CD4-positive, CD25-positive, alpha-beta regulatory T cell (primary cell): ENCODE measurements around the gene COL5A1. TPM values are rescaled to one million over a fixed set of nuclear protein-coding genes. Genes with fewer than 3 reads are reported as not detected.

Experiments used
- ATAC-seq, 2 donors: fragments of 150-1000 bp; cut with Tn5 transposase; one replicate each; pipeline ENCODE4 v1.10.0; 2021; ENCODE audit warnings: low read depth in 2 of 2, moderate number of reproducible peaks in 2 of 2, moderate library complexity in 1 of 2
- DNase-seq, 3 donors: peaks; one replicate each; pipeline versions ENCODE4 v3.0.0 to v3.0.0-alpha.2; 2012 to 2022; ENCODE audit warnings: mixed read lengths in 1 of 3
- H3K27ac ChIP-seq: one replicate; pipeline ENCODE4 v1.7.0; 2013; ENCODE audit warnings: mild to moderate bottlenecking, low read length; ENCODE audit not compliant: insufficient read depth, poor library complexity, severe bottlenecking
- H3K27me3 ChIP-seq: one replicate; pipeline ENCODE4 v1.7.0; 2013; ENCODE audit warnings: low read length; ENCODE audit not compliant: control insufficient read depth, insufficient read depth
- H3K36me3 ChIP-seq: one replicate; pipeline ENCODE4 v1.7.0; 2013; ENCODE audit warnings: mild to moderate bottlenecking, low read length, moderate library complexity; ENCODE audit not compliant: control insufficient read depth, insufficient read depth
- H3K4me1 ChIP-seq: 2 replicates; pipeline ENCODE4 v1.7.0; 2013; ENCODE audit warnings: mild to moderate bottlenecking, low read length; ENCODE audit not compliant: insufficient read depth, control insufficient read depth, poor library complexity, severe bottlenecking
- H3K4me3 ChIP-seq: one replicate; pipeline ENCODE4 v1.7.0; 2013; ENCODE audit warnings: low read depth, mild to moderate bottlenecking, low read length, moderate library complexity
- H3K9me3 ChIP-seq, 2 experiments: 1 replicate in 1 of 2; 2 replicates in 1 of 2; pipeline ENCODE4 v1.7.0; 2013; ENCODE audit warnings: low read length in 2 of 2, mild to moderate bottlenecking in 1 of 2, moderate library complexity in 1 of 2; ENCODE audit not compliant: control insufficient read depth in 2 of 2
- H3K27ac Mint-ChIP-seq, 3 donors: one replicate each; pipeline ENCODE4 v1.8.0; 2020 to 2022; ENCODE audit warnings: mild to moderate bottlenecking in 3 of 3, mixed read lengths in 3 of 3, moderate library complexity in 2 of 3
- H3K27me3 Mint-ChIP-seq: one replicate; pipeline ENCODE4 v1.8.0; 2022; ENCODE audit warnings: mild to moderate bottlenecking, mixed read lengths
- H3K36me3 Mint-ChIP-seq: one replicate; pipeline ENCODE4 v1.8.0; 2020; ENCODE audit warnings: mixed read lengths
- H3K4me1 Mint-ChIP-seq, 4 donors: one replicate each; pipeline ENCODE4 v1.8.0; 2020 to 2022; ENCODE audit warnings: mixed read lengths in 4 of 4, mild to moderate bottlenecking in 1 of 4
- H3K4me3 Mint-ChIP-seq, 4 donors: one replicate each; pipeline ENCODE4 v1.8.0; 2020 to 2022; ENCODE audit warnings: mild to moderate bottlenecking in 4 of 4, mixed read lengths in 4 of 4, moderate library complexity in 3 of 4
- H3K9me3 Mint-ChIP-seq, 7 donors: one replicate each; pipeline ENCODE4 v1.8.0; 2020 to 2022; ENCODE audit warnings: mixed read lengths in 7 of 7, mild to moderate bottlenecking in 3 of 7, moderate library complexity in 2 of 7
- polyA plus RNA-seq, 4 donors: library from polyadenylated mRNA; unstranded; fragments of 300-500 nt; fragmentation: Illumina TruSeq; gene quantifications; one replicate each; pipeline ENCODE4 v1.2.3, GENCODE V29; 2021
- total RNA-seq: library from RNA; stranded (reverse); gene quantifications from one replicate; pipeline ENCODE4 v1.2.3, GENCODE V29; 2022

The COL5A1 gene
- total and polyA plus RNA-seq, 5 donors from 2014 or later = 0.02 to 1.7 (median 0.10) TPM; not detected in 2

GRCh38 chr9:134864821-134865190 lies 223.2 kb downstream of the COL5A1 start:
- H3K36me3 Mint-ChIP-seq = no peaks in the 10 kb centered on the region
- no peak for ATAC-seq
- no peak for DNase-seq
- H3K27me3 Mint-ChIP-seq = no peaks in the 10 kb centered on the region
- Histone ChIP-seq H3K9me3 (no peaks in the 10 kb centered on the region), H3K27me3 (no peaks in the 10 kb centered on the region), H3K4me1 (no peaks in the 10 kb centered on the region), H3K36me3 (no peaks in the 10 kb centered on the region), H3K27ac (no peak overlapping the region), H3K4me3 (no peak overlapping the region)
- peaks cover 0 to 4% (median 0%) of the 10 kb centered on the region in 7 donors for H3K9me3 Mint-ChIP-seq
- no peak overlapping the region for H3K27ac Mint-ChIP-seq
- H3K4me3 Mint-ChIP-seq = no peak overlapping the region
- H3K4me1 Mint-ChIP-seq = no peaks in the 10 kb centered on the region

GRCh38 chr9:134867917-134868750 lies 226.5 kb downstream of the COL5A1 start:
- Mint-ChIP-seq H3K27ac (no peak overlapping the region), H3K36me3 (no peaks in the 10 kb centered on the region), H3K4me3 (no peak overlapping the region), H3K4me1 (no peaks in the 10 kb centered on the region), H3K27me3 (no peaks in the 10 kb centered on the region), H3K9me3 (peaks cover 0 to 6% (median 1%) of the 10 kb centered on the region in 7 donors)
- Histone ChIP-seq H3K4me1 (no peaks in the 10 kb centered on the region), H3K9me3 (no peaks in the 10 kb centered on the region), H3K27me3 (no peaks in the 10 kb centered on the region), H3K4me3 (no peak overlapping the region), H3K27ac (no peak overlapping the region), H3K36me3 (no peaks in the 10 kb centered on the region)
- DNase-seq = no peak
- no peak for ATAC-seq

- H3K27ac ChIP-seq = no peak overlapping the region
- H3K36me3 ChIP-seq = no peaks in the 10 kb centered on the region
- H3K4me1 Mint-ChIP-seq = no peaks in the 10 kb centered on the region
- H3K9me3 ChIP-seq = no peaks in the 10 kb centered on the region
- H3K27me3 ChIP-seq = no peaks in the 10 kb centered on the region
- H3K9me3 Mint-ChIP-seq = peaks cover 0 to 9% (median 1%) of the 10 kb centered on the region in 7 donors
- H3K4me1 ChIP-seq = no peaks in the 10 kb centered on the region
- no peak overlapping the region for H3K27ac Mint-ChIP-seq
- ATAC-seq (no peak), DNase-seq (no peak)
- H3K4me3 Mint-ChIP-seq = no peak overlapping the region
- H3K36me3 Mint-ChIP-seq = no peaks in the 10 kb centered on the region
- H3K4me3 ChIP-seq = no peak overlapping the region
- no peaks in the 10 kb centered on the region for H3K27me3 Mint-ChIP-seq
These were observed 227.3 kb downstream of the COL5A1 start for GRCh38 chr9:134868751-134869553.

GRCh38 chr9:134869554-134870300 lies 228.1 kb downstream of the COL5A1 start:
- Mint-ChIP-seq H3K27me3 (no peaks in the 10 kb centered on the region), H3K4me3 (no peak overlapping the region), H3K27ac (no peak overlapping the region), H3K4me1 (no peaks in the 10 kb centered on the region), H3K9me3 (peaks cover 0 to 9% (median 1%) of the 10 kb centered on the region in 7 donors), H3K36me3 (no peaks in the 10 kb centered on the region)
- DNase-seq (no peak), ATAC-seq (no peak)
- Histone ChIP-seq H3K27ac (no peak overlapping the region), H3K4me3 (no peak overlapping the region), H3K36me3 (no peaks in the 10 kb centered on the region), H3K9me3 (no peaks in the 10 kb centered on the region), H3K27me3 (no peaks in the 10 kb centered on the region), H3K4me1 (no peaks in the 10 kb centered on the region)

- H3K27me3 ChIP-seq = no peaks in the 10 kb centered on the region
- no peak overlapping the region for H3K27ac ChIP-seq
- Mint-ChIP-seq H3K27ac (no peak overlapping the region), H3K4me1 (no peaks in the 10 kb centered on the region), H3K27me3 (no peaks in the 10 kb centered on the region), H3K4me3 (no peak overlapping the region), H3K9me3 (peaks cover 0 to 9% (median 1%) of the 10 kb centered on the region in 7 donors), H3K36me3 (no peaks in the 10 kb centered on the region)
- ATAC-seq (no peak), DNase-seq (no peak)
- H3K9me3 ChIP-seq = no peaks in the 10 kb centered on the region
- H3K4me3 ChIP-seq = no peak overlapping the region
- no peaks in the 10 kb centered on the region for H3K36me3 ChIP-seq
- no peaks in the 10 kb centered on the region for H3K4me1 ChIP-seq
These were observed 228.7 kb downstream of the COL5A1 start for GRCh38 chr9:134870301-134870694.

- no peak for DNase-seq
- H3K27ac ChIP-seq = no peak overlapping the region
- no peak overlapping the region for H3K4me3 Mint-ChIP-seq
These were observed 229.4 kb downstream of the COL5A1 start for GRCh38 chr9:134870746-134871662.

More at GRCh38 chr9:134870746-134871662, 229.4 kb downstream of the COL5A1 start:
- H3K27ac Mint-ChIP-seq = no peak overlapping the region
- H3K4me1 Mint-ChIP-seq = no peaks in the 10 kb centered on the region
- H3K36me3 ChIP-seq = no peaks in the 10 kb centered on the region
- H3K4me3 ChIP-seq = no peak overlapping the region
- H3K4me1 ChIP-seq = no peaks in the 10 kb centered on the region
- ATAC-seq = no peak
- H3K27me3 ChIP-seq = no peaks in the 10 kb centered on the region
- H3K36me3 Mint-ChIP-seq = no peaks in the 10 kb centered on the region
- H3K9me3 Mint-ChIP-seq = peaks cover 0 to 9% (median 1%) of the 10 kb centered on the region in 7 donors
- no peaks in the 10 kb centered on the region for H3K9me3 ChIP-seq
- H3K27me3 Mint-ChIP-seq = no peaks in the 10 kb centered on the region
